GM12872 (cell line): ENCODE results near the gene GRB10.

Experiments used
- TF ChIP-seq, protein P1 (sequence below): IDR thresholded peaks from 3 replicates; pipeline ENCODE4 v1.5.1; 2011; ENCODE audit warnings: low read depth, mild to moderate bottlenecking, low read length, moderate library complexity; ENCODE audit not compliant: insufficient read depth

GRB10 gene

DNA sequence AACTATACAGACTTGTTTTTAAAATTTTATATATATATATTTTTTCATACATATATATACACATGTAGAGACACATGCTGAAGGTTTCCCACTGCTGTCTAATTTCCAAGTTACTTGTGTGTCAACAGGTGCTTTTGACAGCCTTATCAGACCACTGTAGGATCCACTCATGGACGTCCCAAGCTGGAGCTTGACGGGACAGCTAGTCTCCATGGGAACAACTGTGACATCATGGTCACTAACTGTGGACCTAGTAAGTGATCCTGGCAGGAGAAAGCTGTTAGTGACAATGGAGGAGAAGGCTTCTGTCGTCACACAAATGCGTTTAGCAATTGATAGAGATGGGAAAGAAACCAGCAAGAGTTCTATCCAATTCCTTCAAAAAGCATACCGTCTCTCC is 157.3 kb downstream of the GRB10 start:
- TF ChIP-seq, protein P1, sequence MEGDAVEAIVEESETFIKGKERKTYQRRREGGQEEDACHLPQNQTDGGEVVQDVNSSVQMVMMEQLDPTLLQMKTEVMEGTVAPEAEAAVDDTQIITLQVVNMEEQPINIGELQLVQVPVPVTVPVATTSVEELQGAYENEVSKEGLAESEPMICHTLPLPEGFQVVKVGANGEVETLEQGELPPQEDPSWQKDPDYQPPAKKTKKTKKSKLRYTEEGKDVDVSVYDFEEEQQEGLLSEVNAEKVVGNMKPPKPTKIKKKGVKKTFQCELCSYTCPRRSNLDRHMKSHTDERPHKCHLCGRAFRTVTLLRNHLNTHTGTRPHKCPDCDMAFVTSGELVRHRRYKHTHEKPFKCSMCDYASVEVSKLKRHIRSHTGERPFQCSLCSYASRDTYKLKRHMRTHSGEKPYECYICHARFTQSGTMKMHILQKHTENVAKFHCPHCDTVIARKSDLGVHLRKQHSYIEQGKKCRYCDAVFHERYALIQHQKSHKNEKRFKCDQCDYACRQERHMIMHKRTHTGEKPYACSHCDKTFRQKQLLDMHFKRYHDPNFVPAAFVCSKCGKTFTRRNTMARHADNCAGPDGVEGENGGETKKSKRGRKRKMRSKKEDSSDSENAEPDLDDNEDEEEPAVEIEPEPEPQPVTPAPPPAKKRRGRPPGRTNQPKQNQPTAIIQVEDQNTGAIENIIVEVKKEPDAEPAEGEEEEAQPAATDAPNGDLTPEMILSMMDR, result no peak

DNA sequence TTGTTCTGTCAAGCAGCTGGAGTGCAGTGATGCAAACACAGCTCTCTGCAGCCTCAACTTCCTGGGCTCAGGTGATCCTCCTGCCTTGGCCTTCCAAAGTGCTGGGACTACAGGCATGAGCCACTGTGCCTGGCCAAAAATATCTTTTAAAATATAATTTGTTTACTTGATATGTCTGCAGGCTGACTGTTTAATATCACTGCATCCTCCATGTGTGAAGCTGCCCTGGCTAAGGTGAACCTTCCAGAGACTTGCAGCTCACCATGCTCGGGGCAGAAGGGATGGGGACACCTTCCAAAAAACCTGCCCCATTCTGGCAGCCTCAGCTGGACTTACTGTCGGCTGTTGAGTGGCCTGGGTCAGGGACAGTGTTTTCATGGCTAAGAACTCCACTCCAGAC is 159.9 kb downstream of the GRB10 start:
- TF ChIP-seq, protein P1, result no peak

GRCh38 chr7:50621973-50622490 is 160.7 kb downstream of the GRB10 start:
- TF ChIP-seq, protein P1, result no peak

GRCh38 chr7:50621206-50621605 is 161.5 kb downstream of the GRB10 start:
- TF ChIP-seq, protein P1, result no peak

- TF ChIP-seq, protein P1, result no peak
Measured at GRCh38 chr7:50620433-50620832, 162.3 kb downstream of the GRB10 start.

GRCh38 chr7:50619684-50620083 is 163.0 kb downstream of the GRB10 start:
- TF ChIP-seq, protein P1, result no peak

DNA sequence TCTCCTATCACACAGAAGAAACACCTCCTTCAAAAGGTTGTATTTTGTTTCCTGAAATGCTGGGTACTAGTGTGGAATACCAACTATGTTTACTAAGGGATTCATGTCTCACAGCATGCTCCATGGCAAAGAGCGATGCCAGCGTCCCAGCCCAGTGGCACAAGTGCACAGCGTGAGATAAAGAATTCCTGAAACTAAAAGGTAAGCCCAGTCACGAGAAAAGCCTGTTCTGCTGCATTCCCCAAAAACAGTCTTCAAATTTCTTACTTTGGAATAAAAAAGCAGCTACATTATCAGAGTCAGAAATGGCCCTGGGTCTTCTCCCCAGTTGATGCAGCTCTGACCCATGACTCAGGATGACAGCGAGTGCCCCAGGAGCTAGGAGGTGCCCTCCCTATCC is 164.4 kb downstream of the GRB10 start:
- TF ChIP-seq, protein P1, result no peak
